IPS-20b (cell line): ENCODE results near the gene PRKCZ.

Experiments used
- H3K27ac ChIP-seq: one replicate; pipeline ENCODE4 v1.5.1; 2013; ENCODE audit warnings: low read length
- H3K27me3 ChIP-seq: 2 replicates; pipeline ENCODE4 v1.6.1; 2013; ENCODE audit warnings: mild to moderate bottlenecking, low read length, inconsistent platforms; ENCODE audit not compliant: insufficient read depth
- H3K36me3 ChIP-seq: 2 replicates; pipeline ENCODE4 v1.6.1; 2013; ENCODE audit warnings: low read depth, mild to moderate bottlenecking, inconsistent platforms, low read length, moderate library complexity; ENCODE audit not compliant: insufficient read depth
- H3K4me1 ChIP-seq: 2 replicates; pipeline ENCODE4 v1.6.1; 2013; ENCODE audit warnings: mild to moderate bottlenecking, control low read depth, inconsistent platforms, low read length, moderate library complexity; ENCODE audit not compliant: insufficient read depth
- H3K4me3 ChIP-seq: 2 replicates; pipeline ENCODE4 v1.5.1; 2013; ENCODE audit warnings: mild to moderate bottlenecking, low read length, inconsistent platforms
- H3K9ac ChIP-seq: 2 replicates; pipeline ENCODE4 v1.6.1; 2013; ENCODE audit warnings: low read depth, mild to moderate bottlenecking, inconsistent platforms, low read length, moderate library complexity
- H3K9me3 ChIP-seq: 2 replicates; pipeline ENCODE4 v1.6.1; 2013; ENCODE audit warnings: mild to moderate bottlenecking, low read depth, low read length, inconsistent platforms; ENCODE audit not compliant: insufficient read depth

PRKCZ gene

DNA sequence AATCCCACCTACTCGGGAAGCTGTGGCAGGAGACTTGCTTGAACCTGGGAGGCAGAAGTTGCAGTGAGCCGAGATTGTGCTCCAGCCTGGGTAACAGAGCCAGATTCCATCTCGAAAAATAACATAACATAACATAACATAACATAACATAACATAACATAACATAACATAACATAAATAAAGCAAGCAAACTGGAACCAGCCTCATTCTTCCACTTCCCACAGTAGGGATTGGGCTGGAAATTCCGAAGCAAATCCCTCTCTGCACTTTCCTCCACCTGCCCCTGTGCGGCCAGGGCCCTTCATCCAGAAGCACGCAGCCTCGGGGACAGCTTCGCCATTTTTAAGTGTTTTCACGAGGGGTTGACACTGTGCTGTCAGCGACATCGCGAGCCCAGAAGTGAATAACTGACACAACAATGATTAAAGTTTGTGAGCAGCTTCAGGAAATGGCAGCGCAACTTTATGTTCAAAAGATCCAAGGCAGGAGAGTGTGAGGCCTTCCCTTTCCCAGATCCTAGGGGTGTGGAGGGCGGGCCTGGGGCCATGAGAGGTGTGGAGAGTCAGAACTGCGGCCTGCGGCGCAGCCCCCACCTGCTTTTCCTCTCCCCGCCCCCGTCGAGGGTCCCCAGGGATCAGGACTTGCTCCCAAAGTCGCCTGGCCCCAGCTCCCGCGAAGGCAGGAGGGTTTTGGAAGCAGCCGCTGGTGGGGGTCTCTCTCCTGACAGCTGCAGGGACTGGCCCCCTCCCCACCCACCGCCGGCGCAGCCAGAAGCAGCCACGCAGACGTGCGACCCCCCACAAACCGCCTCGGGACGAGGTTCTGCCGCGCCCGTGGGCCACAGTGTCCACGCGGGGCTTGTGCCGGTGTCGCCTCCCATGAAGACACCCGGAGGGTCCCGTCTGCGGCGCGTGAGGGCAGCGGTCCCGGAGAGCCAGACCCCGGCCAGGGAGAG is 31.7 kb upstream of the PRKCZ start:
- peak overlapping the region; percentile 60; the same call in 1 of the 2 replicates for H3K4me3 ChIP-seq
- H3K36me3 ChIP-seq, result no peaks in the 10 kb centered on the region
- peaks cover 60% of the 10 kb centered on the region for H3K27me3 ChIP-seq
- no peak overlapping the region for H3K27ac ChIP-seq
- no peak overlapping the region for H3K9ac ChIP-seq
- H3K4me1 ChIP-seq, result no peaks in the 10 kb centered on the region; the same call in 1 of the 2 replicates
- H3K9me3 ChIP-seq, result no peaks in the 10 kb centered on the region

DNA sequence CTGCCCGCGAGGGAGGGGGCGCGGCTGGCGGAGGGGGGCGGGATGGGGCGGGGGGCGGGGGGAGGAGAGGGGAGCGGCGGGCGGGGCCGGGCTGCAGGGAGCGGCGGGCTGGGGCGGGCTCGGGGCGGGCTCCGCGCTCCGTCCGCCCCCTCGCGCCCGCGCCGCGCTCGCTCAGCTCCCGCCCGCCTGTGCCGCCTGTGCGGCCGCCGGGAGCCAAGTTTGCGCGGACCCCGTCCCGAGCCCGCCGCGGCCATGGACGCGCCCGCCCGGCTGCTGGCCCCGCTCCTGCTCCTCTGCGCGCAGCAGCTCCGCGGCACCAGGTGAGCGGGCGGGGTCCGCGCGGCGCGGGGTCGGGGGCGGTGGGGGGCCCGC is 31.1 kb upstream of the PRKCZ start, which contains the start of gene GABRD:
Gene GABRD (plus strand): TSS at position 174 of the 372 bp plus-strand sequence. CDS start 79 bp downstream, at position 253.
- Histone ChIP-seq H3K9ac (no peak within 1 kb of the TSS), H3K36me3 (no peaks in the 10 kb centered on the region), H3K27ac (no peak within 1 kb of the TSS), H3K27me3 (peaks cover 60% of the 10 kb centered on the region), H3K9me3 (no peaks in the 10 kb centered on the region), H3K4me3 (peak within 1 kb of the TSS; percentile 60; the same call in 1 of the 2 replicates), H3K4me1 (no peaks in the 10 kb centered on the region; the same call in 1 of the 2 replicates)

DNA sequence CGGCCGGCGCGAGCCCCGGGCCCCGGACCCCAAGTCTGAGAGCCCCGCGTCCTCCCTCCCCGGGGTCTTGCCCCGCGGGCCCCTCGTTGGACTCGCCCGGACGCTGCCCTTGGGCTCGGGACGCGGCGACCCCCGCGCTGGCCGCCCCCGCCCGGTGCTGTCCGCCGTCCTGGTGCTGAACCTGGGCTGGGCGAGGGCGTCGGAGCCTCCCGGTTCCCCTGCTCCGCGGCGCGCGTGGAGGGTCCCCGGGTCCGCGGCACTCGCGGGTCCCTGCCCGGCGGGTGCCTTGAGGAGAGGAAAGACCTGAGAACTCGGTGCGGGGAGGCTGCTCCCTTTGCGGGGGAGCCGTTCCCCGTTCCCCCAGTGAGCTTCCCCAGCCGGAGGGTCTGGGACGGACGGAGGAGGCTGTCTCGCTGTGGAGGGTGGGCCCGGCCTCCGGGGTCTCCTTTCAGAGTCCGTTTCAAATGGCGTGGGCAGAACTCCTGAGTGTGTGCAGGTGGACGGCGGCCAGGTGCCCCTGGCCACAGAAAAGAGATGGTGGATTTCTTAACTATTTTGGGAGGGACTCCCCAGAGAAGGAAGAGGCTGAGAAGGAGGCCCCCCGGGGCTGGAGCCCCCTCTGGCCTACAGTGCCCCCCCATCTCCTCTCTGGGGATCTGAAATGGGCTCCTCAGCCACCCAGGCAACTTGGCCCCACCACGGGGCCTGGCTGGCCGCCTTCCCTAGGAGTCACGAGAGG is 30.5 kb upstream of the PRKCZ start:
- peak overlapping the region; percentile 29; the same call in 1 of the 2 replicates for H3K4me3 ChIP-seq
- H3K9ac ChIP-seq, result no peak overlapping the region
- no peaks in the 10 kb centered on the region; the same call in 1 of the 2 replicates for H3K4me1 ChIP-seq

DNA sequence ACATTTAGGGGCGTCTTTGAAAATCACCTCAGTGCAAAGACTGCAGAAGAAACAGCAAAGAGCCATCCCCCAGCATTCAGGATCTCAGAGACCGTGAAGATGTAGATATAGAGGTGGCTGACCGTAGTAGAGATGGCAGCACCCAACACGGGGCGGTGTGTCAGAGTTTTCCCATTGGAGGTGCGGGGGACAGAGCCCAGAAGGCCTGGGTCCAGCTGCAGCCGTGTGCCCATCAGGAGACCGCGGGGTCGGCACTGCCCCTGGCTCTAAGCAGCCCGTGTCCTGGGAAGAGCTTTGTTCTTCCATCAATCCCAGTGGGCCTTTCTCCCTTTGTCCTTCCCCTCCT is 29.9 kb upstream of the PRKCZ start:
- Histone ChIP-seq H3K4me1 (no peaks in the 10 kb centered on the region), H3K9me3 (no peaks in the 10 kb centered on the region), H3K27me3 (peaks cover 57% of the 10 kb centered on the region), H3K9ac (no peak overlapping the region), H3K36me3 (no peaks in the 10 kb centered on the region), H3K4me3 (no peak overlapping the region), H3K27ac (no peak overlapping the region)

More for the DNA sequence above, 30.5 kb upstream of the PRKCZ start:
- Histone ChIP-seq H3K9me3 (no peaks in the 10 kb centered on the region), H3K27ac (no peak overlapping the region), H3K27me3 (peaks cover 60% of the 10 kb centered on the region), H3K36me3 (no peaks in the 10 kb centered on the region)

DNA sequence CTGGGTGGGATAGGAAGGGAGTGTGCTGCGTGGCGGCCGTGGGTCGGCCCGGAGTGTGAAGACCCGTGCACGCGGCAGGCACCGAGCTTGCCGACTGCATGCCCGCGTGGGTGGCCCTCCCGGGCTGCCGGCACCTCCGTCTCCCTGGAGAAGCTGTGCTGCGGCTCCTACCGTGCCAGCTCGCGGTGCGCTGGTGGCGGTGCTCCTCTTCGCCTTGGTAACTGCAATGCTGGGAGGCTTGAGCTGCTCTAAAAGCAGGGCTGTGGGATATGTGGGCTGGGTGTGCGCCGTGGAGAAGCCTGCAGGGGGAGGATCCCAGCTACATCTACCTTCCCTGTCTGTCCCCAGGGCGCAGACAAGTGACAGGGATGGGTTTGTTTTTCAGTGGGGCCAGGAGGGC is 28.7 kb upstream of the PRKCZ start:
- Histone ChIP-seq H3K27me3 (peaks cover 51% of the 10 kb centered on the region), H3K4me3 (no peak overlapping the region), H3K4me1 (no peaks in the 10 kb centered on the region), H3K27ac (no peak overlapping the region), H3K36me3 (no peaks in the 10 kb centered on the region), H3K9ac (no peak overlapping the region), H3K9me3 (no peaks in the 10 kb centered on the region)

DNA sequence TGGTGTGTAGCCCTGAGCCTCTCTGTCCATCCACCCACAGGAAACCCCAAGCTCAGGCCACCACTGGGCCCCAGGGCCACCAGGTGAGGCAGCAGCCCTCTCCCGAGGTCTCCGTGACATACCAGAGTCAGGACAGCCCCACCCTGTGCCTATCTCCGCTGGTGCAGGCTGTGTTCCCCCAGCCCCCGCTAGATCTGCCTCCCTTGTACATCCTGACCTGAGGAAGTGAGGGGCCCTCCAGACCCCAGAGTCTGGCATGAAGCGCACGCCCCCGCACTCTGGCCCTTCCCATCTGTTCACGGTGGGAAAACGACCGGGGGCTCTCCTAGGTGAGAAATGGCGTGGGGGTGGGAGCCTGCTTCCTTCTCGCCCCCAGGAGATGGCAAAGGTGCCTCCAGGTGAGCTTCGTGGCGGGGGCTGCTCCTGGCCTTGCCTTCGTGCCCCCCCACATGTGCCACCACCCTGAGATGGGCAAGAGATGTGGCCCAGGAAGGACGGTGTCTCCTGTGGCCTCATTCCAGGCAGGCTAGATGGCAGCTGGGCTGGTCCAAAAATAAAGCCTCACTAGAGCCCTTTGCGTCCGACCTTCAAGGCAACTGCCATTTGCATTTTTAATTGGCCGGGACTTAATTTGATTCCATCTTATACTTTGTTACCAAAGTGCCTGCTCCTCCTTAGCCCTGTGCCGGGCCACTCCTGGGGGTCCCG is 28.0 kb upstream of the PRKCZ start:
- no peaks in the 10 kb centered on the region for H3K9me3 ChIP-seq
- H3K27ac ChIP-seq, result no peak overlapping the region
- H3K27me3 ChIP-seq, result peaks cover 46% of the 10 kb centered on the region
- H3K36me3 ChIP-seq, result no peaks in the 10 kb centered on the region
- H3K9ac ChIP-seq, result no peak overlapping the region
- H3K4me1 ChIP-seq, result no peaks in the 10 kb centered on the region
- no peak overlapping the region for H3K4me3 ChIP-seq

DNA sequence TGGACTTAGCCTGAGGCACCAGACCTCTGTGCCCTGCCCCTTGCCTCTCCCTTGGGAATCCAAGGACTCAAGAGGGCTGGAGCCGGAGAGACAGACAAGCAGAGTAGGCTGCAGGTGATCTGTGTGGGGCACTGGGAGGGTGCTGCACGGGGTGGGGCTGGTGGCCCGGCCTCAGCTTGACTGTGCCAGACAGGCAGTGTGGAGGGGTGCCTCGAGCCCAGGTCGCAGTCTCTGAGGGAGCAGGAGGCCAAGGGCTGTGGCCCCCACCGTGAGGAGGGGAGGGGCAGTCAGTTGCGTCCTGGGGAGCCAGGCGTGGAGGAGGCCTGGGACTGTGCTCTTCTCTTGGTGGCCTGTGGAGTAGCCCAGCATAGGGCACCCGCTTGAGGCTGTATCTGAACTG is 27.0 kb upstream of the PRKCZ start:
- H3K36me3 ChIP-seq, result no peaks in the 10 kb centered on the region
- peaks cover 36% of the 10 kb centered on the region for H3K27me3 ChIP-seq
- no peaks in the 10 kb centered on the region for H3K9me3 ChIP-seq
- no peaks in the 10 kb centered on the region for H3K4me1 ChIP-seq
- H3K4me3 ChIP-seq, result no peak overlapping the region
- no peak overlapping the region for H3K27ac ChIP-seq
- no peak overlapping the region for H3K9ac ChIP-seq

DNA sequence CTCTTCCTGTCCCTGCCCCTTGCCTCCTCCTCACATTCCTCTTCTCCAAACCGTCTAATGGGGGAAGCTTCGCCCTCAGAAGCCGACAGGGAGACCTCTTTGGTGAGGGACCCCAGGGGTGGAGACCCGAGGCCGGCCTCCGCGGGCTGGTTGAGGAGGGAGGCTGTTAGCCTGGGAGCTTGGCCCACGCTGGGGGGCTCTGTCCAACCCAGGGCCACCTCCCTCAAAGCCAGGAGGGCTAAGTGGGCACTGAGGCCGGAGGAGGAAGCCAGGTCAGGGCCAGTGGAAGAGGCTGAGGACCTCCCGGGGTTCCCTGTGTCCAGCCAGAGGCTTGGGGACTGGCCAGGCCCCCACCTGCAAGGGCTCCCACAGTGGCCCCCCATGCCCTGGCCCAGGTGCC is 25.8 kb upstream of the PRKCZ start:
- Histone ChIP-seq H3K36me3 (no peaks in the 10 kb centered on the region), H3K27me3 (peaks cover 28% of the 10 kb centered on the region), H3K9me3 (no peaks in the 10 kb centered on the region), H3K4me1 (no peaks in the 10 kb centered on the region), H3K9ac (no peak overlapping the region), H3K4me3 (no peak overlapping the region), H3K27ac (no peak overlapping the region)

DNA sequence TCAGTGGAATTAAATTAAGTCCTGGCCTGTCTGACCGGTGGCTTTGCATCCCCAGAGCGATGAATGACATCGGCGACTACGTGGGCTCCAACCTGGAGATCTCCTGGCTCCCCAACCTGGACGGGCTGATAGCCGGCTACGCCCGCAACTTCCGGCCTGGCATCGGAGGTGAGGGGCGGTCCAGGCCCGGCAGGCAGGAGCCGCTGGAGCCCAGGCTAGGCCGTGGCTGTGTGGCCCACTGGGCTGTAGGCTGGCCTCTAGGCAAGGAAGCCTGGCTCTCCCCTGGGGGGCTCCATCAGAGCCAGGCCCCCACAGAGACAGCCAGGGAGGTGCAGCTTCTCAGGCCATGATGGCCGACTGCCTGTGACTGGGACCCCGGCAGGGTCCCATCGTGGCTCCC is 25.3 kb upstream of the PRKCZ start:
- Histone ChIP-seq H3K27ac (no peak overlapping the region), H3K27me3 (peaks cover 24% of the 10 kb centered on the region), H3K4me1 (no peaks in the 10 kb centered on the region), H3K9ac (no peak overlapping the region), H3K4me3 (no peak overlapping the region), H3K36me3 (no peaks in the 10 kb centered on the region), H3K9me3 (no peaks in the 10 kb centered on the region)

DNA sequence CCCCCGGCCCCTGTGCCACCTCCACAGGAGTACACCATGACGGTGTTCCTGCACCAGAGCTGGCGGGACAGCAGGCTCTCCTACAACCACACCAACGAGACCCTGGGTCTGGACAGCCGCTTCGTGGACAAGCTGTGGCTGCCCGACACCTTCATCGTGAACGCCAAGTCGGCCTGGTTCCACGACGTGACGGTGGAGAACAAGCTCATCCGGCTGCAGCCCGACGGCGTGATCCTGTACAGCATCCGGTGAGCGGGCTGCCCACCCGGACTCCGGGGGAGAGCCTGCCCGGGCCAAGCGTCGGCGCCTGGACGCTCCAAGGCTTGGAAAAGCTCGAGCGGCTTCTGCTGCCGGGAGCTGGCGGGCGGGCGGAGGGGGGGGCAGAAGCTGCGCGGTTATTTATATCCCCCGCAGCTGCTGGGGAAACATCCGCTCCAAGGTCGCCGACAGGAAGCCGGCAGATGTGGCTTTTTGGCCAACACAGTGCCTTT is 24.7 kb upstream of the PRKCZ start:
- Histone ChIP-seq H3K4me3 (no peak overlapping the region), H3K9ac (no peak overlapping the region), H3K36me3 (no peaks in the 10 kb centered on the region), H3K27ac (no peak overlapping the region), H3K4me1 (no peaks in the 10 kb centered on the region), H3K27me3 (peaks cover 18% of the 10 kb centered on the region), H3K9me3 (no peaks in the 10 kb centered on the region)

DNA sequence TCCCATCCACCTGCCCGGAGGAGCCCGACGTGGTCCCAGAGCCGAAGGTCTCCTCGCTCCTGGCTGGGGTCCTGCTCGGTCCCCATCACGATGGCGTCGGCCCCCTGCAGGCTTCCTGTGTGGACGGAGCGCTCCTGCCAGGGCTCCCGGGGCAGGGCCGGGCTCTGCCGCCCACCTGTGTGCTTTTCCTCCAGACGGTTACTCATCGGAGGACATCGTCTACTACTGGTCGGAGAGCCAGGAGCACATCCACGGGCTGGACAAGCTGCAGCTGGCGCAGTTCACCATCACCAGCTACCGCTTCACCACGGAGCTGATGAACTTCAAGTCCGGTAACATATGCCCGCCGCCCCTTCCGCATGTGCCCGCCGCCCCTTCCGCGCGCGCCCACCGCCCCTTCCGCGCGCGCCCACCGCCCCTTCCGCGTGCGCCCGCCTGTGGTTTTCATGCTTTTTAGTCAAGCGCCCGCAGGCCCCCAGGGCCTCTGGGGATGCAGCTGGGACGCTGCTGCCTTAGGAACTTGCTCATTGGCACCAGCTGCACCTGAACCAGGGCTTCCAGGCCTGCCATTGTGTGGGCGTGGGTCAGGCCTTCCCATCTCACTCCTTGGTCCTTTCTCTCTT is 22.1 kb upstream of the PRKCZ start:
- H3K9ac ChIP-seq, result no peak overlapping the region
- no peaks in the 10 kb centered on the region for H3K36me3 ChIP-seq
- no peak overlapping the region for H3K4me3 ChIP-seq
- H3K27ac ChIP-seq, result no peak overlapping the region
- H3K27me3 ChIP-seq, result no peaks in the 10 kb centered on the region
- no peaks in the 10 kb centered on the region for H3K4me1 ChIP-seq
- H3K9me3 ChIP-seq, result no peaks in the 10 kb centered on the region
